ENCODE measurements around the gene BCL3. TPM values are rescaled to one million over a fixed set of nuclear protein-coding genes. Genes with fewer than 3 reads are reported as not detected.

Gene BCL3
- total and polyA plus RNA-seq, 10 of the 15 experiments (the other 5 are each of a cell fraction or from before 2014, with no cell fraction given), result 0.55 to 22.7 (median 3.6) TPM

DNA sequence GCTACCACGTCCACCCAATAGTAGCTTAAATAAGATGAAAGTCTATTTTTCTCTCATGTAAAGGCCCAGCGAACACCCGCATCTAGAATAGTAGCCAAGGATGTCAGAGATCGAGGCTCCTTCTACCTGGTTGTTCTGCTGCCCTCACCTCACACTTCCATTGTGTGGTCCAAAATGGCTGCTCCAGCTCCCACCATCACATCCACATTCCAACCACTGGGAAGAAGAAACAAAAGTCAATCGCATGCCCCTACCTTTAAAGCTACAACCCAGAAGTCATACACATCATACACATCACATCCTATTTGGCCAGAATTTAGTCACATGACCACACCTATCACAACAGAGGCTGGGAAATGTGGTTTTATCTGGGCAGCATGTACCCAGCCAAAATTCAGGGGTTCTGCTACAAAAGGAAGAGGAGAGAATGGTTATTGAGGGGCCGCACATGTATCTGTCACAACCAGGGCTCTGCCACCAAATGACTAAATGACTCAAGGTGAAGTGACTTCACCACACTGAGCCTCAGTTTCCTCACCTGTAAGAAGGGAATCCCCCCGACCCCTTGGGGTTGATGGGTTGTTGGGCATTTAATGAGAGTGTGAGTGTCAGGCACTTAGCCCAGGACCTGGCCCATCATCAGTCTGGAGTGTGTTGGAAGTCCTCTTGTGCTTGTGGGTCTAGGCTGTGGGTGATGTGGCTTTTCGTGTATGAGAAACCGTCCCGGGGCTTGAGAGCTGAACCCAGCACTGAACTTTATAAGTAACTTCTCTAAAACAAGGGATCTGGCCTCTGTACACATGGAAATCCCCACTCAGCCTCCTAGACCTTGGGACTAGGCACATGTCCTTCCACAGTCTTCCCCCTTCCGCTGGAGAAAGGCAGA, 19.0 kb downstream of the BCL3 start (continued):
- TF ChIP-seq, protein P1, sequence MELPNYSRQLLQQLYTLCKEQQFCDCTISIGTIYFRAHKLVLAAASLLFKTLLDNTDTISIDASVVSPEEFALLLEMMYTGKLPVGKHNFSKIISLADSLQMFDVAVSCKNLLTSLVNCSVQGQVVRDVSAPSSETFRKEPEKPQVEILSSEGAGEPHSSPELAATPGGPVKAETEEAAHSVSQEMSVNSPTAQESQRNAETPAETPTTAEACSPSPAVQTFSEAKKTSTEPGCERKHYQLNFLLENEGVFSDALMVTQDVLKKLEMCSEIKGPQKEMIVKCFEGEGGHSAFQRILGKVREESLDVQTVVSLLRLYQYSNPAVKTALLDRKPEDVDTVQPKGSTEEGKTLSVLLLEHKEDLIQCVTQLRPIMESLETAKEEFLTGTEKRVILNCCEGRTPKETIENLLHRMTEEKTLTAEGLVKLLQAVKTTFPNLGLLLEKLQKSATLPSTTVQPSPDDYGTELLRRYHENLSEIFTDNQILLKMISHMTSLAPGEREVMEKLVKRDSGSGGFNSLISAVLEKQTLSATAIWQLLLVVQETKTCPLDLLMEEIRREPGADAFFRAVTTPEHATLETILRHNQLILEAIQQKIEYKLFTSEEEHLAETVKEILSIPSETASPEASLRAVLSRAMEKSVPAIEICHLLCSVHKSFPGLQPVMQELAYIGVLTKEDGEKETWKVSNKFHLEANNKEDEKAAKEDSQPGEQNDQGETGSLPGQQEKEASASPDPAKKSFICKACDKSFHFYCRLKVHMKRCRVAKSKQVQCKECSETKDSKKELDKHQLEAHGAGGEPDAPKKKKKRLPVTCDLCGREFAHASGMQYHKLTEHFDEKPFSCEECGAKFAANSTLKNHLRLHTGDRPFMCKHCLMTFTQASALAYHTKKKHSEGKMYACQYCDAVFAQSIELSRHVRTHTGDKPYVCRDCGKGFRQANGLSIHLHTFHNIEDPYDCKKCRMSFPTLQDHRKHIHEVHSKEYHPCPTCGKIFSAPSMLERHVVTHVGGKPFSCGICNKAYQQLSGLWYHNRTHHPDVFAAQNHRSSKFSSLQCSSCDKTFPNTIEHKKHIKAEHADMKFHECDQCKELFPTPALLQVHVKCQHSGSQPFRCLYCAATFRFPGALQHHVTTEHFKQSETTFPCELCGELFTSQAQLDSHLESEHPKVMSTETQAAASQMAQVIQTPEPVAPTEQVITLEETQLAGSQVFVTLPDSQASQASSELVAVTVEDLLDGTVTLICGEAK (IDR thresholded peaks at IDR 0.05; ENCODE audit: borderline replicate concordance), result peak; percentile 51; the same call in 1 of the 2 replicates
- TF ChIP-seq SUPT20H (IDR thresholded peaks at IDR 0.05; ENCODE audit: borderline replicate concordance, control insufficient read depth, low read depth, low read length) (no peak), LARP7 (IDR thresholded peaks at IDR 0.05) (no peak), DPF2 (IDR thresholded peaks at IDR 0.05) (0 out of 2 replicates have a peak, but pooled peaks have one; percentile 15), NFYA (IDR thresholded peaks at IDR 0.05; ENCODE audit: borderline replicate concordance, low read depth, low read length) (no peak)
- TF ChIP-seq, protein P2, sequence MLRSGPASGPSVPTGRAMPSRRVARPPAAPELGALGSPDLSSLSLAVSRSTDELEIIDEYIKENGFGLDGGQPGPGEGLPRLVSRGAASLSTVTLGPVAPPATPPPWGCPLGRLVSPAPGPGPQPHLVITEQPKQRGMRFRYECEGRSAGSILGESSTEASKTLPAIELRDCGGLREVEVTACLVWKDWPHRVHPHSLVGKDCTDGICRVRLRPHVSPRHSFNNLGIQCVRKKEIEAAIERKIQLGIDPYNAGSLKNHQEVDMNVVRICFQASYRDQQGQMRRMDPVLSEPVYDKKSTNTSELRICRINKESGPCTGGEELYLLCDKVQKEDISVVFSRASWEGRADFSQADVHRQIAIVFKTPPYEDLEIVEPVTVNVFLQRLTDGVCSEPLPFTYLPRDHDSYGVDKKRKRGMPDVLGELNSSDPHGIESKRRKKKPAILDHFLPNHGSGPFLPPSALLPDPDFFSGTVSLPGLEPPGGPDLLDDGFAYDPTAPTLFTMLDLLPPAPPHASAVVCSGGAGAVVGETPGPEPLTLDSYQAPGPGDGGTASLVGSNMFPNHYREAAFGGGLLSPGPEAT (IDR thresholded peaks at IDR 0.05; ENCODE audit: low read depth), result peak; percentile 35; the same call in 1 of the 2 replicates
